Fibroblast of the aortic adventitia (primary cell): ENCODE data around the gene PRSS21. TPM values are rescaled to one million over a fixed set of nuclear protein-coding genes. Genes with fewer than 3 reads are reported as not detected.

Experiments
- DNase-seq: peaks from one replicate; pipeline ENCODE4 v3.0.0-alpha.2; 2010; ENCODE audit warnings: low read depth
- H3K4me3 ChIP-seq: 2 replicates; pipeline ENCODE4 v1.5.1; 2011; ENCODE audit warnings: low read depth, mild to moderate bottlenecking, control low read depth, low read length, moderate library complexity
- CTCF ChIP-seq: IDR thresholded peaks from 2 replicates; pipeline ENCODE4 v1.5.1; 2011; ENCODE audit warnings: mild to moderate bottlenecking, low read length, control low read depth, inconsistent platforms; ENCODE audit not compliant: insufficient read depth
- total RNA-seq: library from RNA; depleted of rRNA; stranded (reverse); fragments of >200 nt; gene quantifications from 2 replicates; pipeline ENCODE4 v1.2.3, GENCODE V29; 2012; ENCODE audit warnings: low replicate concordance

The PRSS21 gene
- total RNA-seq, 1 donor: 0.27 TPM

- H3K4me3 ChIP-seq: no peak overlapping the region
- TF ChIP-seq CTCF: no peak
- no peak for DNase-seq
Observed at GRCh38 chr16:2813771-2814221, 3.2 kb upstream of the PRSS21 start.

- TF ChIP-seq CTCF: no peak
- H3K4me3 ChIP-seq: no peak overlapping the region
- no peak for DNase-seq
Observed at GRCh38 chr16:2814551-2815298, 2.3 kb upstream of the PRSS21 start.

GRCh38 chr16:2815299-2815771 is 1.7 kb upstream of the PRSS21 start:
- no peak for TF ChIP-seq CTCF
- no peak overlapping the region for H3K4me3 ChIP-seq
- no peak for DNase-seq

GRCh38 chr16:2817340-2818271 is 569 bp downstream of the PRSS21 start:
- TF ChIP-seq CTCF: no peak
- DNase-seq: no peak
- no peak overlapping the region for H3K4me3 ChIP-seq

- no peak overlapping the region for H3K4me3 ChIP-seq
- no peak for DNase-seq
- TF ChIP-seq CTCF: no peak
Observed at GRCh38 chr16:2818272-2818876, 1.3 kb downstream of the PRSS21 start.

- no peak overlapping the region for H3K4me3 ChIP-seq
- DNase-seq: no peak
- no peak for TF ChIP-seq CTCF
Observed at GRCh38 chr16:2819179-2819938, 2.3 kb downstream of the PRSS21 start.
